LNCaP clone FGC (cell line): Measurements from ENCODE around the gene FBXO42.

ENCODE experiments used
- DNase-seq: peaks from one replicate; pipeline ENCODE4 v3.0.0-alpha.2; 2011; ENCODE audit warnings: low read depth
- H3K4me3 ChIP-seq: 2 replicates; pipeline ENCODE4 v1.5.1; 2011; ENCODE audit warnings: mild to moderate bottlenecking, low read depth, low read length, control low read depth
- CTCF ChIP-seq: IDR thresholded peaks from 2 replicates; pipeline ENCODE4 v1.5.1; 2012; ENCODE audit warnings: mild to moderate bottlenecking; ENCODE audit not compliant: control insufficient read depth, insufficient read depth; ENCODE audit errors: extremely low read depth

FBXO42 gene

GRCh38 chr1:16380868-16381267, 28.6 kb upstream of the FBXO42 start:
- no peak for DNase-seq
- TF ChIP-seq CTCF = no peak

GRCh38 chr1:16378443-16378842, 26.2 kb upstream of the FBXO42 start:
- no peak for DNase-seq
- no peak for TF ChIP-seq CTCF
- H3K4me3 ChIP-seq = no peak overlapping the region

More at GRCh38 chr1:16380868-16381267, 28.6 kb upstream of the FBXO42 start:
- H3K4me3 ChIP-seq = no peak overlapping the region

- DNase-seq = no peak
- H3K4me3 ChIP-seq = no peak overlapping the region
- no peak for TF ChIP-seq CTCF
Measured at GRCh38 chr1:16376971-16377370, 24.7 kb upstream of the FBXO42 start.

- H3K4me3 ChIP-seq = no peak overlapping the region
- no peak for TF ChIP-seq CTCF
- no peak for DNase-seq
Measured at GRCh38 chr1:16375521-16376340, 23.5 kb upstream of the FBXO42 start.

DNA sequence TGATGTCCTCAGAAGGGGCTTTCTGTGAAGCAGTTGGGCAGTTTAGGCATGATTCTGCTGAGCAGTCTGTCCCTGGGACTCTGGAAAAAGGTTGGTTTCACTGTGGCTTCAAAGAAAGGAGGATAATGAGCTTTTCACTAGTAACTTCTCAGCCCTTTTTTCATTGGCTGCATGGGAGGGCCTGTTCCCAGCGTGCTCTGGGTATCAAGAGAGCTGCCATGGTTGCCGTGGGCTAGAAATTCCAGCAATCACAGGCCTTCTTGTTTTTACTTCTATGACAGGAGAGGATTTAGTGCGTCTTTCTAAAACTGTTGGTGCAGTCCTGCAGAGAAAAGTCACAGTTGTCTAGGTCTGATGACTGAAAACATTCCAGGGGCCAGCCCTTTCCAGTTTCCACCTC, 22.0 kb upstream of the FBXO42 start:
- H3K4me3 ChIP-seq = no peak overlapping the region
- no peak for DNase-seq
- no peak for TF ChIP-seq CTCF

DNA sequence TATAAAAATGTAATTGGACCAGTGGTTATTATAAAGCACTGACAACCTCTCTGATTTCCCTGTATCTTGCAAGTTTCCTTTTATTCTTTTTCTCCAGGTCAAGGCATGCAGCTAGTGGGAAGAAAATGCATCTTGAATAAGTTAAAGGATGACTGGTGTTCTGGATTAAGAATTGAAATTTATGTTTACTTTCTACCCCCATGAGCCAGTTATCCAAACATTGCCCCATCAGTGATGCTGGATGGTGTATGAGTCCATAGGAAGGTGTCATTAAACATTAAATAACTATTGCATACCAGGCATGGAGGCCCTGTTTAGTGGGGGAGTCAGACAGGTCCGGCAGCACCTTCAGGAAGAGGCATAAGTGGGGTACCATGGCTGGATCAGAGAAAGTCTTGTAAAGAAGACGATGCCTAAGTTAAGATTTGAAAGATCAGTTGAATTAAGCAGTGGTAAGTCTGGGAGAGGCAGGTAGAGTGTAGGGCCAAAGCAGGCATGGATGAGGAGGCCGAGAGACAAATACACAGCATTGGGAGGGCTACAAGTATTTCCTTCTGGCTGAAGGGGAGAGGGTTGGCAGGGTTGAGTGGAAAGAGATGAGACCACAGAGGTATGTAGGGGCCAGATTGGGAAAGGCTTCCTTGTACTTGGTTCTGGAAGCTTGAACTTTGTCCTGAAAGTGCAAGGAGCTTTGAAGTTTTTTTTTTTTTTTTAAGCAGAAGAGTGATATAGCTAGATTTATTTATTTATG, 20.4 kb upstream of the FBXO42 start:
- H3K4me3 ChIP-seq = no peak overlapping the region
- no peak for DNase-seq
- TF ChIP-seq CTCF = no peak

DNA sequence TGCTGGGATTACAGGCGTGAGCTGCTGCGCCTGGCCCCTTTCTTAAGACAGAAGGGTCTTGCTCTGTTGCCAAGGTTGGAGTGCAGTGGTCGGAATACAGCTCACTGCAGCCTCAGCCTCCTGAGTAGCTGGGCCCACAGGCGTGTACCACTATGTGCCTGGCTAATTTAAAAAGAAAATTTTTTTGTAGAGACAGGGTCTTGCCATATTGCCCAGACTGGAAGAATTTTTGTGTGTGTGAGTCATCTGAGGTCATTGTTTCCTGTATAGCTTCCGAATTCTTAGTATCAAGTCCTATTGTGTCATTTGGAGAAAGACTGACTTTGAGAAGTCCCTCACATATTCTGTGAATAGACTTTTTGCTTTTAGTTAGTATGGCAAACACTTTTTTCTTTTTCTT, 19.4 kb upstream of the FBXO42 start:
- H3K4me3 ChIP-seq = no peak overlapping the region
- no peak for TF ChIP-seq CTCF
- DNase-seq = no peak
